ELR (cell line): ENCODE results near the gene KLRD1.
"Not testable (repeated sequence)": the region's sequence is repeated elsewhere in the genome, so short reads cannot be mapped to it uniquely, and the experiment has no call there.

ENCODE experiments used
- DNase-seq: peaks from one replicate; pipeline ENCODE4 v3.0.0-alpha.2; 2015; ENCODE audit warnings: low read depth

Gene KLRD1

GRCh38 chr12:10338470-10338869 is 30.8 kb downstream of the KLRD1 start:
- not testable (repeated sequence) for DNase-seq

GRCh38 chr12:10339053-10339840 is 31.6 kb downstream of the KLRD1 start:
- peak; percentile 75 for DNase-seq

- not testable (repeated sequence) for DNase-seq
These were observed 33.3 kb downstream of the KLRD1 start for GRCh38 chr12:10340946-10341345.

GRCh38 chr12:10341892-10342509 is 34.3 kb downstream of the KLRD1 start:
- no peak for DNase-seq

GRCh38 chr12:10351457-10351856 is 43.8 kb downstream of the KLRD1 start:
- DNase-seq: not testable (repeated sequence)

GRCh38 chr12:10354071-10354470 is 46.4 kb downstream of the KLRD1 start:
- DNase-seq: no peak

GRCh38 chr12:10354502-10354901 is 46.8 kb downstream of the KLRD1 start:
- peak; percentile 76 for DNase-seq

- DNase-seq: no peak
These were observed 50.5 kb downstream of the KLRD1 start for GRCh38 chr12:10358131-10358530.

- no peak for DNase-seq
These were observed 51.3 kb downstream of the KLRD1 start for GRCh38 chr12:10358969-10359368.

GRCh38 chr12:10361084-10361483 is 53.4 kb downstream of the KLRD1 start:
- no peak for DNase-seq

- DNase-seq: no peak
These were observed 54.0 kb downstream of the KLRD1 start for GRCh38 chr12:10361622-10362021.

- DNase-seq: no peak
These were observed 54.7 kb downstream of the KLRD1 start for GRCh38 chr12:10362325-10362724.

- peak; percentile 26 for DNase-seq
These were observed 55.4 kb downstream of the KLRD1 start for GRCh38 chr12:10362828-10363657.

GRCh38 chr12:10363658-10363913 is 55.9 kb downstream of the KLRD1 start:
- DNase-seq: no peak

- peak; percentile 54 for DNase-seq
These were observed 56.5 kb downstream of the KLRD1 start for GRCh38 chr12:10363914-10364814.

GRCh38 chr12:10364815-10365622 is 57.3 kb downstream of the KLRD1 start:
- DNase-seq: peak; percentile 88

GRCh38 chr12:10365696-10366405 is 58.2 kb downstream of the KLRD1 start:
- DNase-seq: peak; percentile 36

GRCh38 chr12:10366875-10367274 is 59.2 kb downstream of the KLRD1 start:
- DNase-seq: peak; percentile 67

GRCh38 chr12:10367714-10368113 is 60.0 kb downstream of the KLRD1 start:
- DNase-seq: not testable (repeated sequence)
